Chondrocyte (in vitro differentiated cells): ENCODE data around the gene GABRG2. TPM values are rescaled to one million over a fixed set of nuclear protein-coding genes. Genes with fewer than 3 reads are reported as not detected.
"Not testable (repeated sequence)": the region's sequence is repeated elsewhere in the genome, so short reads cannot be mapped to it uniquely, and the experiment has no call there.

Experiments
- DNase-seq: peaks from one replicate; pipeline ENCODE4 v3.0.0; 2021; ENCODE audit warnings: mixed read lengths, low spot score
- H3K27ac Mint-ChIP-seq: one replicate; pipeline ENCODE4 v1.8.0; 2021; ENCODE audit warnings: mild to moderate bottlenecking, moderate library complexity, mixed read lengths; ENCODE audit not compliant: unreplicated experiment
- H3K27me3 Mint-ChIP-seq: 2 replicates; pipeline ENCODE4 v1.8.0; 2021; ENCODE audit warnings: low read depth, mixed read lengths
- H3K36me3 Mint-ChIP-seq: 2 replicates; pipeline ENCODE4 v1.8.0; 2021; ENCODE audit warnings: low read depth, mixed read lengths
- H3K4me1 Mint-ChIP-seq: 2 replicates; pipeline ENCODE4 v1.8.0; 2021; ENCODE audit warnings: low read depth, mild to moderate bottlenecking, mixed read lengths
- H3K4me3 Mint-ChIP-seq: one replicate; pipeline ENCODE4 v1.8.0; 2021; ENCODE audit warnings: mild to moderate bottlenecking, moderate library complexity, mixed read lengths; ENCODE audit not compliant: unreplicated experiment
- H3K9me3 Mint-ChIP-seq: 2 replicates; pipeline ENCODE4 v1.8.0; 2021; ENCODE audit warnings: low read depth, mixed read lengths
- total RNA-seq: library from RNA; stranded (reverse); gene quantifications from 3 replicates; pipeline ENCODE4 v1.2.1, GENCODE V29; 2021
- TF ChIP-seq, protein P1 (sequence below): fragments of 200-600 bp; sonication (generic); IDR thresholded peaks from 2 replicates; pipeline ENCODE4 v1.5.0; 2021; ENCODE audit warnings: antibody characterized with exemption, mild to moderate bottlenecking, moderate library complexity

GABRG2 gene
- total RNA-seq, 1 donor from 2014 or later: not detected

DNA sequence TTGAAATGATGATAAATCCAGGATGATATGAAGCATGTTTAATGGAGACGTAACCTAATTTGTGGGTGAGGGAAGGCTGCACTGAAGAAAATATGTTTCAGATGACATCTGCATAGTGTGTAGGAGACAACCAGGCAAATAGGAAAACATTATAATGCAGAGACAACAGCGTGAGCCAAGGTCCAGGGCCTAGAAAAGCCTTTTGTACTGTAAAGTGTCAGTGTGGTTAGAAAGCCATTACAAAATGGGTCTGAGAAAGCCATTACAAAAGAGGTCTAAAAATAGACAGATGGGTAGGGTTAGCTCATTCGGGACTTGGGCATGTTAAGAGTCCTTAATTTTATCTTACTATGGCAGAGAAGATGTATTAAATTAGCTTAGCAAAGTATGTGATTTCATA, 14.9 kb upstream of the GABRG2 start:
- Mint-ChIP-seq H3K27ac (no peak overlapping the region), H3K4me3 (no peak overlapping the region), H3K9me3 (no peaks in the 10 kb centered on the region), H3K27me3 (no peaks in the 10 kb centered on the region), H3K4me1 (no peaks in the 10 kb centered on the region), H3K36me3 (no peaks in the 10 kb centered on the region)
- TF ChIP-seq, protein P1, sequence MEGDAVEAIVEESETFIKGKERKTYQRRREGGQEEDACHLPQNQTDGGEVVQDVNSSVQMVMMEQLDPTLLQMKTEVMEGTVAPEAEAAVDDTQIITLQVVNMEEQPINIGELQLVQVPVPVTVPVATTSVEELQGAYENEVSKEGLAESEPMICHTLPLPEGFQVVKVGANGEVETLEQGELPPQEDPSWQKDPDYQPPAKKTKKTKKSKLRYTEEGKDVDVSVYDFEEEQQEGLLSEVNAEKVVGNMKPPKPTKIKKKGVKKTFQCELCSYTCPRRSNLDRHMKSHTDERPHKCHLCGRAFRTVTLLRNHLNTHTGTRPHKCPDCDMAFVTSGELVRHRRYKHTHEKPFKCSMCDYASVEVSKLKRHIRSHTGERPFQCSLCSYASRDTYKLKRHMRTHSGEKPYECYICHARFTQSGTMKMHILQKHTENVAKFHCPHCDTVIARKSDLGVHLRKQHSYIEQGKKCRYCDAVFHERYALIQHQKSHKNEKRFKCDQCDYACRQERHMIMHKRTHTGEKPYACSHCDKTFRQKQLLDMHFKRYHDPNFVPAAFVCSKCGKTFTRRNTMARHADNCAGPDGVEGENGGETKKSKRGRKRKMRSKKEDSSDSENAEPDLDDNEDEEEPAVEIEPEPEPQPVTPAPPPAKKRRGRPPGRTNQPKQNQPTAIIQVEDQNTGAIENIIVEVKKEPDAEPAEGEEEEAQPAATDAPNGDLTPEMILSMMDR: no peak
- DNase-seq: no peak

DNA sequence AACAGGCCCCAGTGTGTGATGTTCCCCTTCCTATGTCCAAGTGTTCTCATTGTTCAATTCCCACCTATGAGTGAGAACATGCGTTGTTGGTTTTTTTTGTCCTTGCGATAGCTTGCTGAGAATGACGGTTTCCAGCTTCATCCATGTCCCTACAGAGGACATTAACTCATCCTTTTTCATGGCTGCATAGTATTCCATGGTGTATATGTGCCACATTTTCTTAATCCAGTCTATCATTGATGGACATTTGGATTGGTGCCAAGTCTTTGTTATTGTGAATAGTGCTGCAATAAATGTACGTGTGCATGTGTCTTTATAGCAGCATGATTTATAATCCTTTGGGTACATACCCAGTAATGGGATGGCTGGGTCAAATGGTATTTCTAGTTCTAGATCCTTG, 12.5 kb upstream of the GABRG2 start:
- H3K4me1 Mint-ChIP-seq, H3K9me3 Mint-ChIP-seq, DNase-seq, H3K4me3 Mint-ChIP-seq, H3K27me3 Mint-ChIP-seq, H3K36me3 Mint-ChIP-seq, H3K27ac Mint-ChIP-seq: not testable (repeated sequence)

DNA sequence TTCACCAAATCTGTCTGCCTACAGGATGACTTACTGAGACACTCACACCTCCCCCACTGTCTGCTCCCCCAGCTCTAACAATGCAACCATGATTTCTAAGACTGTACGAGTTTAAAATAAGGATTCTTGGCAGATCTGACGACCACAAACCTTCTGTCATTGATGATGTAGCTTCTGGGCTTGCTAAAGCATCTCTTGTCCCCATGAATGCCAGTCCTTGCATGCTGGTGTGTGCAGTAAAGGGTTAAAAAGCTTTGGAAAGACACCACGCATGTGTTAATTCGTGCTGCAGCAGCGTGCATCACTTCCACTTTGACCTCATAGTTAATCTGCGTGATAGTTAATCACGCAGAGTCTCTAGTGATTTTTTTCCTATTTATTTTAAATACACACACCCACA, 411 bp upstream of the GABRG2 start:
- H3K27me3 Mint-ChIP-seq: peaks cover 3% of the 10 kb centered on the region
- DNase-seq: no peak
- no peaks in the 10 kb centered on the region for H3K4me1 Mint-ChIP-seq
- TF ChIP-seq, protein P1: no peak
- no peak overlapping the region for H3K27ac Mint-ChIP-seq
- no peaks in the 10 kb centered on the region for H3K36me3 Mint-ChIP-seq
- no peaks in the 10 kb centered on the region for H3K9me3 Mint-ChIP-seq
- no peak overlapping the region for H3K4me3 Mint-ChIP-seq

DNA sequence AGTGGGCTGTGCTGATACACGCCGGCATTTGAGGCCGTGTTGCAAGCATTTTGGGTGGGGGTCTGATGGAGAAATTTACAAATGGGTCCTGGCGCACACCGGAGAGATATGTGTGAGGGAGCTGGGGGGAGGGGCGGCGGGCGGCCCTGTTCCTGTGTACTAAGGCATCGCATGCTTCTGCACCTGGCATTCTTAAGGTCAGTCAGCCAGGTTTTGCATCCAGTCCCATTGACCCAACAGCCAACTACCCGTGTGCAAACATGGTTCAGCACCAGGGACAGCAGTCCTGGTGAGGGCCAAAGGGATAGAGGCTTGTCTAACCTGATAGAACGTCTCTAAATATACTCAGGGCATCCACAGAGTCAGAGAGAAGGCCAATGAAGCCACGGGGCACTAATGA, 839 bp downstream of the GABRG2 start:
- H3K27ac Mint-ChIP-seq: no peak overlapping the region
- no peaks in the 10 kb centered on the region for H3K4me1 Mint-ChIP-seq
- peaks cover 3% of the 10 kb centered on the region for H3K27me3 Mint-ChIP-seq
- H3K9me3 Mint-ChIP-seq: no peaks in the 10 kb centered on the region
- H3K36me3 Mint-ChIP-seq: no peaks in the 10 kb centered on the region
- TF ChIP-seq, protein P1: no peak
- H3K4me3 Mint-ChIP-seq: no peak overlapping the region
- no peak for DNase-seq

DNA sequence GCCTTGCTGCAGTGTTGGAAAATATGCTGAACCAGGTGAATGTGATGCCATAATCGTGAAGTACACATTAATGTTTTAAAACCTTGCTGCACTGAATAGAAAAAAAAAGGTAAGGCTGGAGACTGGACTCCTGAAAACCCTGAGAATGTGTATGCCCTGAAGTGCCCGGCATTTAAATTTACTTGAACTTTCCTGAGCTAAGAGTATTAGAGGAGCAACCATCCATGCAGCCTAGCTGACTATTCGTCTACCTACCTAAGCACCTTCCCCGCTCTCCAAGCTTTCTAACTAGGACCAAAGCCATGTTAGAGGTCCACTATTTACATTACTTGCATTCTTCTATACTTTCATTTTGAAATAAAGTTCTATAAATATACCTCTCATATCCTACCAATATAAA, 1.4 kb downstream of the GABRG2 start:
- no peak for DNase-seq
- TF ChIP-seq, protein P1: no peak
- Mint-ChIP-seq H3K36me3 (no peaks in the 10 kb centered on the region), H3K9me3 (no peaks in the 10 kb centered on the region), H3K4me1 (no peaks in the 10 kb centered on the region), H3K27ac (no peak overlapping the region), H3K4me3 (no peak overlapping the region), H3K27me3 (peaks cover 3% of the 10 kb centered on the region)

DNA sequence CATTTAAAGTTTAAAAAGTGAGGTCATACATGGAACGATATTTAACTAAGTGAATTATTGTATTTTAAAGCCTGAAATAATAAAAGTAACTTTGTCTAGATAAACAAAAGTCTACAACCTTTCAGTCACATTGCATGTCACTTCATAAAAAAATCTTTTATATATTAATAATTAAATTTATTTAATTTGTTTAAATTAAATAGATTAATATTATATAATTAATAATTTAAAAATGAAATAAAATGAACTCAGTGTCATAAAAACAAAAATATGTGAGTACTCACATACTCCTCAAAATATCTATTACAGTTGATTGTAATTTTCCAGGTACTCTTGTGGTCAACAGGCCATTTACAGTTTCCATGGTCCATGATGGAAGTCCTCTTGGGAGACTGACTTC, 11.2 kb downstream of the GABRG2 start:
- TF ChIP-seq, protein P1: no peak
- no peak overlapping the region for H3K4me3 Mint-ChIP-seq
- H3K9me3 Mint-ChIP-seq: no peaks in the 10 kb centered on the region
- no peaks in the 10 kb centered on the region for H3K4me1 Mint-ChIP-seq
- peaks cover 2% of the 10 kb centered on the region for H3K27me3 Mint-ChIP-seq
- no peak for DNase-seq
- H3K27ac Mint-ChIP-seq: no peak overlapping the region
- H3K36me3 Mint-ChIP-seq: no peaks in the 10 kb centered on the region
